ENCODE measurements around the gene C5orf58.

The C5orf58 gene, protein sequence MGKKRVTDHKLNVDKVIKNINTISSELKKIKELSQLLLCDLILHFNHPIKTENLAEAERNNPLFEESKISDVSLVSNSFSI

DNA sequence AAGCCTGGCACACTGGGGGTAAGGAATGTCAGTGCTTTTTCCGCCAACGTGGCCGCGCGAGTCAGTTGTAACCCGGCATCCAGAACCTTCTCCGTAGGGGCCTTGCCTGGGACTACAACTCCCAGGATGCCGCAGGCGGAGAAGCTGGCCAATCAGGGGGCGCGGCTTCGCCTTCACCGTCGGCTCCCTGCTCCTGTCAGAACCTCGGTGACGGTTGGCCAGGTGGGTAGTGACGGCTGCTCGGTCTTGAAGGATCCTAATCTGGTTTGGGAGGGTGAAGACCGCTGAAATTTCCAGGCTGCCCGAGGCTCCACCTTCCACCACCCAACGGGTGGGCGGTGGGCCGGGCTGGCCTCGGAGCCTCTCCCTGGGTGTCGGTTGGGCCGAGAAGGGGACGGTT, at the start of gene C5orf58:
C5orf58 (plus strand) TSS at position 200 of the 400 bp plus-strand sequence. CDS start 1,992 bp downstream, outside the sequence.
- no peak for DNase-seq

DNA sequence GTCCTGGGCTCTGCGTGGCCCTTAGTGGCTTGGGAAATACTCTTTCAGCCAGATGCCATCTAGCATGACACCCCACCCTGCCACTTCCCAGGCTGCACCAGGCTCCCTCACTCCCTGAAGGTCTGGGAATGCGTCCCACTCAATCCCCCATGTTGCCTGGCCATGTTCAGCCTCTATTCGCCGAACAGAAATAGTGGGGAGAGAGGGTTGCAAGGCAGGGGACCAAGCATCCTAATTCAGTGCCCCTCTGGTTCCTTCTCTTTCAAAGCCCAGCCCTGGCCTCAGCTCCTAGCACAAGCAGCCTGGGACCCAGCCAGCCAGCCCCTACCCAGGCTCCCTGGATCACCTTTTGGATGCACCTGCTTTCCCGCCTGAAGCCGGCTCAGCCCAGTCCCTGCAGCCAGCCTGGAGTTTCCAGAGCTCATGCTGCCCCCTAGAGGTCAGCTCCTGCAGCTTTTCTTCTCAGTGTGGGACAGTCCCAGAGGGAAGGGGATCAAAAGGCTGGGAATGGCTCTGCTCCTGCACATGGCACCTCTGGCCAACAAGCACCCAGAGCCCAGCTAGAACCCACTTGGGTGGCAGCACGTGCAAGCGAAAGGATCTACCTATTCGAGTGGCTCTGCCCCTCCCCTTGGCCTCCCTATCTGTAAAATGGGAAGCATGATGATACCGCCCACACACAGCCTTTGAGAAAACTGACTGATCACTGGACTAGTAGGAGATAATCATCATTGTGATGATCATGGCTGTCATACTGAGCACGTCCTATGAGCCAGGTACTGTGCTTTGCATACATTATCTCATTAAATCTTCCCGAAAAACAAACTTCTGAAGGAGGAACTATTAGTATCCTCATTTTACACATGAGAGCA, 48.7 kb upstream of the C5orf58 start:
- peak; percentile 35 for DNase-seq

DNA sequence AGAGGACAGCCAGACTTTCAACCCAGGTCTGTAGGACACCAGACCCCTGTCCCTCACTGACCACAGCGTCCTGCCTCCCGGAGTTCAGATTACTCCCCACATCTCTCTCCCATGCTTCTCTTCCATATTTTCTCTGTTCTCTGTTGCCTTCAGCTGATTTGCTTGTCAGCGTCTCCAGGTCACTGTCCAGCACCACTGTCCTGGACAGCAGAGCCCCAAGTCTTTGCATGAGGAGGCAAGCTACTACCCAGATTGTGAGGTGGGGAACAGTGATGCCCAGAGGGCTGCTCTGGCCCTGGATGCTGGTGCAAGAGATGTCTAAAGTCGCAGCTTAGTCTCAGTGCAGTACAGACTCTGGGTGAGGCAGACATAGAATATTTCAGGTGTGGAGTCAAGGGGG, 48.0 kb upstream of the C5orf58 start:
- DNase-seq: no peak

DNA sequence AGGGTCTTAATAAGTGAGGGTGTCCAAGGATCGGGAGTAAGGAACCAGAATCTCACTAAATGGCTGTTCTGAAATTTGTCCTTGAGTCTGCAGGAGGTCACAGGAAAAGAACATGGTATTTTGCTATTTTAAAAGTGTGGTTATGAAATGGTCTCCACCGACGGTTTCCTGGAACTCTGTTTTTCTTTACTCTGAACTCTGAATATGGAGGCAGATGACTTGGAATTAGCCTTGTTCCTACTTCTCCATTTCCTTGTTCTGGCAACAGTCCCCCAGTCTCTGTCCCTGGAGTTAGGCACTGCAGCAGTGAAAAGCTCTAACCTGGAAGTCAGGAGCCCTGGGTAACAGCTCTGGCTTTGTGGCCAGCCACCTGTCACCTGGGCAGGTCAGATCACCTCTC, 46.6 kb upstream of the C5orf58 start:
- DNase-seq: no peak

DNA sequence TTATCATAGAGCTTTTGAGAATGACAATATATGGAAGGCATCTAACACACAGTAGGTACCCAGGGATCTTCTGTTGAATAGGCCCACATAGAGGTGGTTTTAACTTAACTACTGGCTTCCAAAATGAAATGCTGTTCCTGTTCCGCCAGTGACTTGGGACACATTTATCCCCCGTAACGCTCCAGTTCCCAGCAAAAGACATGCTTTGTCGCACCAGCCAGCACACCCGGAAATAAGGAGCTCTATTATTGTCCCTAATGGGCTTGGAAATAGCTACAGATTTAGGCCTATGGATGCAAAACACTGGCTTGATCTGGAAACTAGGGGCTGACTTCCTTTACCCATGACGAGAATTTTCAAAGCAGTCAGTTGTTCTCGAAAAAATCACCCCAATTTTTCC, 45.9 kb upstream of the C5orf58 start:
- no peak for DNase-seq

DNA sequence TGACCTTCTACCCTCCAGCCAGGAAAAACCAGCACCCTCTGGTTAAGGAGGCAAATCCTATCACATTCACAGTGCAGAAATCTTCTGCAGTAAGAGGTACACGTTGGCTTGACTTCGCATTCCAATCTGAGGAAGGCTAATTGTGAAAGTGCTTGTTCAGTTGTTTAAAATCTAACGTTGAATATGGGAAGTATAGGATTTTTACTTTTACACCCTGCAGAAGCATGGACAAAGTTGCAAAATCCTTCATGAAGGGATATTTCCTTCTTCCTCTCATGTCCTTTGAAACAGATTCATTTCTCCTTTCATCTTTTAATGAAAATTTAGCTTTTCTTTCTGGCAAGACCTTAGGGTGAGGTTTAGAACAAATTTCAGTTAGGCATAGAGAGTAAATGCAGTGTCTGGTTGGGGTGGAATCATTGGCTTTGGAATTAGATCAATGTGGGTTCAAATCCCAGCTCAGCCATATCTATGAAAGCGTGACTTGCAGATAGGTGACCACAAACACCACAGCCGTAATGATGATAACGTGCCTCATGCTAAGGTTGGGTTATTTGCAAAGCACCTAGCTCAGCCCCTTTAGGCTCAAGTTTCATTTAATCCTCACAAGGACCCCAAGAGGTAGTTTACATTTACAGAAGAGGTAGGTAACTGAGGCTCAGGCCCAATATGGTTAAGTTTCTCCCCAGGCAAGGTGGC, 42.2 kb upstream of the C5orf58 start:
- no peak for DNase-seq

DNA sequence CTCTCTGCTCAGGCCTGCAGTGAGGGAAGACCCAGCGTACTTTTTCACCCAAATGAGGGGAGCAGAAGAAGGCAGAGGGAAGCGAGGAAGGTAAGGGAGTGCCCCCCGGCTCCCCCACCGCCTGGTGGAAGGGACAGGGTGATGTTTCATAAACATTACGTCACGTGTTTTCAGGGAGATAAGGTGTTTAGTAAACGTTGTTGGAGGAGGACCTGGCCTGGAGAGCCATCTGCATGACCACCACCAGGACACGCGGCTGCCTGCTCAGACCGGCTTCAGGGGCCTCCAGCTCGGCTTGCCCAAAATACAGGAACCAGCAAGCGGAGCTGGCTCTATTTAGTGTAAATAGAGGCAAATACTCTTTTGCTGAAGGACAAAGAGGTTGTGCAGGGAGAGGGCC, 40.0 kb upstream of the C5orf58 start:
- DNase-seq: no peak

DNA sequence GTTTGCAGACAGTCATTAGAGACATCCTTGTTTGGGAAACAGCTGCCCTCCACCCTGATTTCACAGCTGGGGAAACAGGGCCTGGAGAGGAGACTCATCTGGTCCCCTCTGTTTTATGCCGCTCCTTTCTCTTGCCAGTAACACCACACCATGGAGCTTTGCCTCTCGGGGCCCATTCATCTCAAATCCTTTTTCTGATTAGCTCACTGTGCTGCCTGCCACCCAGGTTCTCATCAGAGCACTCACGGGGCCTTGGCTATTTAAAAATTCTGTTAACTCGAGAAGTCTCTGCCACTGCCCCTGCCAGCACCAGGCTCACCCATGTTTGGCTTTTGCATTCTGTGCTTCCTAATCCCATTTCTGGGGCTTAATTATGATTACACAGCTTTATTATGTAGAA, 36.8 kb upstream of the C5orf58 start:
- DNase-seq: no peak

DNA sequence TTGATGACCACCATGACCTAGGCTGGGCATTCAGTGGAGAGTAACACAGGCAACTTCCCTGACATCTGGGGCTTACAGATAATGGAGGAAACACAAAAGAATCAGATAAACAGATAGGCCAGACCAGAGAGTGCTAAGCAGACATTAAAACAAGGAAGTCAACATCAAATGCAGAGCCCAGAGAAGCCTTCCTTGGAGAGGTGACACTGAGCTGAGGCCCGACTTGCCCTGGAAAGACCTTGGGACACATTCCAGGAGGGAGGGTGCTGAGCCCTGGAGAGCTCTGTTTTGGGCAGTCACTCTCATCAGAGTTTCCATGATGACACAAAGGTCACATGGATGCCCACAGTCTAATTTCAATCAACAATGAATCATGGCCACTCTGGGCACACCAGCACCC, 31.9 kb upstream of the C5orf58 start:
- DNase-seq: no peak

DNA sequence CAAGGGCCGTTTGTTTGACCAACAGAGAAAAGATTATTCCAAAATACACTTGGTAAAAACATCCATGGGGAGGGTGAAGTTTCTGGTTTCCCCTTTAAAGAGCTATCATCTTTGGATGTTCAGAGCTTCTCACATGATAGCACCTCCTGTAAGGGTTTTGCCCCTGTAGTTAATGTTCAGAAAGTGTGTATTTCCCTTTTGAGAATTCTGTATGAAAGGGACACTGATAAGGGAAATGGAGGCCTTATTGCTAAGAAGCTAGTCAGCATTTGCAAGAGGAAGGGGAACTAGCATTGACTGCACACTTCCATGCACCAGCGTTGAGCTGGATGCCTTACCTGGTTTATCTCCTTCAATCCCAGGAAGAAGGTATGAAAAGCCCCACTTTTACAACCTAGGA, 31.5 kb upstream of the C5orf58 start:
- DNase-seq: no peak

DNA sequence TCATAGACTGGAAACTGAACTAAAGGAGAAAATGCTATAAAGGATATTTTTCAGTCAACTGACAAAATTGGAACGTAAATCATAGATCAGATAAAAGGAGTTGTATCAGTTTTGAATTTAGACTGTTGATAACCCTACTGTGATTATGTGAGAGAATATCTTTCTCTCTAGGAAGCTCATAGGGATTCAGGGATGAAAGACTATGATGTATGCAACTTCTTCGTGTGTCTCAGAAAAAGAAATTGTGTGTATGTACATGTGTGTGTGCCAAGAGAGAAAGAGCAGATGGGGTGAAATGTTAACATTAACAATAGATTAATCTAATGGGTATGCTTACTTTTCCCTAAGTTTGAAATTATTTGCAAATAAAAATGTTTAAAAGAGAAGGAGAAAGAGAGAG, 30.7 kb upstream of the C5orf58 start:
- no peak for DNase-seq

DNA sequence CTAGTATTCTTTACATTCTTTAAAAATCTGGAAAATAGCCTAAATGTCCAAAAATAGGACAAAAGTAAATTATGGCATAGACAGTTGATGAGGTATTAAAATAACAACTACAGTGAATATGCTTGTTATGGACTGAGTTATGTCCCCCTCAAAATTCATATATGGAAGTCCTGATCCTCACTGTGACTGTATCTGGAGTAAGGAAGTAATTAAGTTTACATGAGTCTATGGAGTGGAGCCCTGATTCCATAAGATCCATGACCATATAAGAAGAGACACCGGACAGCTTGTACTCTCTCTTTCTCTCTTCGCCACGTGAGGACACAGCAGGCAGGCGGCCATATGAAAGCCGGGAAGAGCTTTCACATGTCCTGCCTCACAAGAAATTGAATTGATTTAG, 28.6 kb upstream of the C5orf58 start:
- DNase-seq: no peak

DNA sequence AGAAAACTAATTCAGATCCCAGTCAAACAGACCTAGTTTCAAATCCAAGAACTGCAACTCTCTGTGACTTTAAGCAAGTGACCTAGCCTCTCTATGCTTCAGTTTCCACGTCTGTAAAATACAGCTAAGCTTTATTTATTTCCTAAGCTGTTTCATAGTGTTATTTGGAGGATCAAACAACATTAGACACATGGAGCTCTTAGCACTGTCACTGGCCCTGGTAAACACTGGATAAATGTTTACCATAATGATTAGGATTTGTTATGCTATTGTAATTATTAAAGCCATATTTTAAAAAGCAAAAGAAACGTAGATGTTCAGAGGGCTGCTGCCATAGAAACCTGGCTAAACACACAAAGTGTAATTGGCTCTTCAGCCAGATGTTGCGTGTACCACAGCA, 26.6 kb upstream of the C5orf58 start:
- DNase-seq: no peak

DNA sequence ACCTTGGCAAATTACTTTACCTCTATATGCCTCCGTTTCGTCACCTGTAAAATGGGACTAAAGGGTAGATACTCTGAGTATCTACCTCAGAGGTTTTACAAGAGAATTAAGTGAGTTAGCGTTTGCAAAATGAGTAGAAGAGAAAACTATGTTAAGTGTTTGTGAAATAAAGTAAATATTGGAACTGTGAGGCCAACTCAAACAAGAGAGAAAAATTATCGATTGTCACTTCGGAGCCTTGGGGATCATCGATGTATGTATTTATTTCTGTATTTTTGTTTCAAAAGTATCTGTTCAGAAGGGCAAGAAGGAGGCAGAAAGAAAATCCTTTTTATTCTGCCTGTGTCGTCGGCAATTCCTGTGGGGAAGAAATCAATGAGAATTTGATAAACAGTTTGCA, 25.8 kb upstream of the C5orf58 start:
- DNase-seq: no peak

DNA sequence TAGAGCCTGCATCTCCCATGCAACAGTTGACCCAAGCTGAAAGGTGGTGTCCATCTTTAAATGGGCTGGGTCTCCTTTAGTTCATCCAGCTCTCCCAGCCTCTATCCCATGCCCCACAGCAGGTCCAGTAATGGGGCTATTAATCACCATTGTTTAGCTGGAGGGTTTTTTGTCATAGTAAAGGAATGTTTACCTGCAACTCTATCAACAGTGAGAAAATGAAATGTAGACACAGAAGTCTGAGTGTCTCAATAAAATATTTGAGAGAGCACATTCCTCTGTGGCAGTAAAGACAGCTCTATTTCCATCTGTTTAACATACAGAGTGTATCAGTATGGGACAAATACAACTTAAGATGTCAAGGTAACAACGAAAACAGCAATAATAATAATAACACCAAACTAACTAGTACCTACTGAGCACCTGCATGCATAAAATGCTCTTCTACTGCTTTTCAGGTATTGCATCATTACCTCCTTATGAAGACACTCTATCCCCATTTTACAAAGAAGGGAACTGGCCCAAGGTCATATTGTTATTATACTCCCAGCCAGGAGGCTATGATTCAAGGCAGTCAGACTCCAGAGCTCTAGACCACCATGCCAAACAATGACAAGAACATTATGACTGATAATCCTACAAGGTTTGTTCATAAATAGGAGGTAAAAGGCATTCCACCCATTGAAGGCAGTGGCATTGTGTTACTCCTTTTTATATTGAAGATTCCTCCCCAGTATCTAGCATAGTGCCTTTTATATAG, 21.0 kb upstream of the C5orf58 start:
- DNase-seq: no peak

DNA sequence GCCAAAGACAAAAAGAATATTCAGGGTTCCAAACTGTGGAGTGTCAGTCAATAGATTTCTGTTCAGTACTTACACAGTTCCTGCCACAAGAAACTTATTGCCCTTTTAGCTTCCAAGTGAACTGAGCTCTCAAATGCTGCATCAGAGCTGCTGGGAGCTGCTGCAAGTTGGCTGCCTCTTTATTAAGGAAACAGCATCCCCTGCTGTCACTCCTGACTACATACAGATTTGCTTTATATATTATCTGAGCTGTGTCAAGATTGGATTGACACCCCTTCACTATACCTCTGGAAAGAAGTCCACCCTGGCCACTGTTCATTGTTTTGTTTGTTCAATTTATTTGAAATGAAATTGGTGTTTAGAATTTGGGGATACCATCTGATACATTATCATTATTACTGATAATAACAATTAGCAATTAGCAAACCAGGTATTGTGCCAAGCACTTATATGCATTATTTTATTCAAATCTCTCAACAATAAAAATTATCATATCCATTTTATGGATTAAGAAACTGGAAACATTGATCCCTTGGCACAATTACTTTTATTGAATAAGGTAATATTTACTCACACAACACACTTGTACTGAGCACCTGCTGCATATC, 16.4 kb upstream of the C5orf58 start:
- peak; percentile 62 for DNase-seq

DNA sequence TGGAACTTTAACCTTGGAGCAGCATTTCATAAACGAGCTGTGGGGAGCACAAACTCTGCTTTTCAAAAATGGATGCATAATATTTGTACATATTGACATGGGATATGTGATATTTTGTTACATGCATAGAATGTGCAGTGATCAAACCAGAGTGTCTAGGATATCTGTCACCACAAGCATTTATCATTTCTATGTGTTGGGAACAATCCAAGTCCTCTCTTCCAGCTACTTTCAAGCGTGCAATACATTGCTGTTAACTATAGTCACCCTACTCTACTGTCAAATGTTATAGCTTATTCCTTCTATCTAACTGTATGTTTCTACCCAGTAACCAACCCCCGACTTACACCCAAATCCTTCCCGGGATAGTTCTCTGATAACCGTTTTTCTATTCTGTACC, 15.0 kb upstream of the C5orf58 start:
- DNase-seq: no peak

DNA sequence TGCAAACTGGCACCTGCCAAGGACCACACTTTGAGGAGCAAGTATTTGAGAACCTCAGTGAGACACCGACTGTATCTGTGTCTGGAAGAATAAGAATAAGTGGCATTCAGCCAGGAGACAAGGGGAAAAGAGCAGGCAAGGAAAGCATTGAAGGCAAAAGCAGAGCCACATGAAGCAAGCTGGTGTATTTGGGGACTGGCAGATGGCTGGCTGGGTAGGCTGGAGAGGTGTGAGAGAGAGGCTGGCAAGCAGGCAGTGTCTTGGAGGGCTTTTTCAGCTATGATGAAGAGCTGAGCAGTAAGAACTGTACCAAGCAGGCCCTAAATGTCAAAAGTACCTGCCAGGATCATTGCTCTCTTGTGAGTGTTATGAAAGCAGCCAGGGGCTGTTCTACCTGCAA, 14.1 kb upstream of the C5orf58 start:
- no peak for DNase-seq

DNA sequence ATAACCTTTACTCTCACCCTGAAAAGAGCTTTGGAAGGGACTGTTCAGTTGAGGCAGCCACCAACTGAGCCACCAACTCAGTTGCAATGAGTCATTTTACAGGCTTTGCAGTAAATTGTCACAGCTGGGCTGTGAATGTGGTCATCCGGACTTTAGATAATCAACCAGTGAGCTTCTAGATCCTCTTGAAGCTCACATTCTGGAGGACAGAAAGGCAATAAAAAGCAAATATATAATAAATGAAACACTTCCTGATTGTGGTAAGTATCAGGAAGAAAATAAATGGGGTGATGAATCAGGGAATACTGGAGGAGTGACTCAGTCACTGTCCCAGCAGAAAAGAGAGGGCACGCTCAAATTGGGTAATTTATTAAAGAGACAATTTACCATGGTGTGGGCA, 13.2 kb upstream of the C5orf58 start:
- no peak for DNase-seq

DNA sequence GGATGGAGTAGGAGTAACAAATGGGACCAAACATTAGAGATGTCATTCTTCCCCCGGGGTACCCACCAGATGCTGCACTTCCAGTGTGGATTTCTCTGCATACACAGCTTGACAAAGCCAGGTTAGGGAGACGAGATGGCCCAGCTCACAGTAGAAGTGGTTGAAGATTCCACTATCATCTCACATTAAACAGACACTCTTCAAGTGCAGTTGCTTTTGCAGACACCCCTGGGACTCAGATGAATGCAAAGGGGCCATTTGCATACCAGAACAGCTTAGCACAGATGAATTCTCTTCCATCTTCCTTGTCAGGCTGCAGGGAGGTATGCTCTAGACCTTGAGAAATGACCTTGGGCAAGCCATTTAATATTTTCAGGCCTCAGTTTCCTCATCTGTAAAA, 12.6 kb upstream of the C5orf58 start:
- DNase-seq: no peak

DNA sequence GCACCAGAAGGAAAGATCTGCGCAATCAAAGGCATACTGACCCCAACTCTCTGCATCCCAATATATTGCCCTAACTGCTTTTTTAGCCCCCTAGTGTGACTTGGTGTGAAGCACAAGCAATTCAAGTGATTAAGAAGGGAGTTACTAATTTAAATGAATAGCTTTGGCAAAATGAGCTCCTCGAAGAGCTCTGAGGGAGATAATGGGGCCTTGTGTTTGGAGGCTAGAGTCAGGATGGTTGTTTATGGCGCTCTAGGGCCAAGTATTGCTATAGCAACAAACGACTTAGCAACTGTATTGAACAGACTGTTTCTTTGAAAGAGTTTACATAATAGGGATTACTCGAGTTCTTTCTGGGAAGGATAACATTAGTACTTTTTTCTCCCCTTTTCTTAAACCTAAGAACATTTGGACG, 11.5 kb upstream of the C5orf58 start:
- no peak for DNase-seq

DNA sequence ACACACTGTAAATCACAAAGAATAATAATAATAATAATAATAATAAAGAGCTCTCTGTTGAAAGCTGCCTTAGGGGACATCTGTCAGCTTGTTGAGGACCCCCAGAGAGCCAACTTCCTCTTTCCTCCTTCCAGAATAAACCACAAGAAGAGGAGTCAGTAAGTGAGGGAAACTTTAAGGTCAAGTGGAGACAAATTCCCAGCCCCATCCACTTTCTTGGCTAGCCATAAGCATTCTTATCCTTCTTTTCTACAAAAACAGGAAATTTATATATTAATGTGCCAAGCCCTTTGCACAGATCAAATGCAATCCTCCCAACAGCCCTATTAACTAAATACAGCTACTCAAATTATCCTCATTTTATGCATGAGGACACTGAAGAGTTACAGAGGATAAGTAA, 9.4 kb upstream of the C5orf58 start:
- no peak for DNase-seq

DNA sequence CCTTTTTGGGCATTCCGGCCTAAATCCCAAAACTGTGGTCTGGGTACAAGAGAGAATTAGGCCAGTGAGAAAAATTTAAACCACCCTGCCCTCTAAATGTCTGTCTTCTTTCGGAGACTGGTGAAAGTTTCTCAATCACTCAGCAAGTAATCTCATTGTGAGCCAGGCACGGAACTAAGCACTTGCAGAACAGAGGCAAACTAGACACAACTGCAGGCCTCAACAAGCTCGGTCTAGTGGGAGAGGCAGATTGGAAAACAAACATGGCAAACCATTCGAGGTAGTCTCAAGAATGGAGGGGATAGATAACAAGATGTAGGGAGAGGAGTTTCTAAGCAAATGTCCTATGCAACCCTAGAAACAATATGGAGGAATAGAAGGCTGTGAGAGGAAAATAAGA, 8.9 kb upstream of the C5orf58 start:
- no peak for DNase-seq
